HG03571 (cell line): ENCODE data around the gene CACNA1C.

Experiments
- ATAC-seq: cut with Tn5 transposase; IDR thresholded peaks from one replicate; pipeline ENCODE4 v1.9.1; 2021; ENCODE audit not compliant: unreplicated experiment

The CACNA1C gene

DNA sequence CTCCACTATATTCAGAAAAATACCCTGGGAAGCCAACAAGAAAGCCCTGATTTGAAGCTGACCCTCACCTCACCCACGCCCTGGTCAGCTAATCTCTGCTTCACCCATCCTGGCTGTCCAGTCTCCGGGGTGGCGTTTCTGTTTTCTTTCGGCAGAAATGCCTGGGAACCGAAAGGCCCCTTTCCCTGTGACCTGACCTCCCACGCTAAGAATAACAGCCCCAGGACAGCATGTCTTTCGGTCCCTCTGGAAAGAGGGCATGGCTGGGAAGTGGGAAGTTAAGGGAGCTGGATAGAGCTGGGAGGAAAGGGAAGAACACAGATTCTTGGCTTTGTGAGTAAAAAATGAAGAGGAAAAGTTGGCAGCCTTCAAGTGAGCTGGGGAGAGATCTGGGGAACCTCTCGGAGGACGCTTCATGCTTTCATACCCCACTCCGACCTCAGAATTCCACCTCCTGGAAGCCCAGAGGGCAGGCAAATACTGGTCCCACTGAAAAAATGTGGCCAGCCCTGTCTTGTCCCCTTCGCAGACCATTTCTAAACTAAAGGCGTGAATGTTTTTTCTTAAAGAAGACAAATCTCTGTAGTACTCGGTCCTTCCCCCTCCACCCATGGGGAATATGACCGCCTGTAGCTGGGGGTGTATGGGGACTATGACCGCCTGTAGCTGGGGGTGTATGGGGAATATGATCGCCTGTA is 579.0 kb downstream of the CACNA1C start:
- ATAC-seq, result no peak

DNA sequence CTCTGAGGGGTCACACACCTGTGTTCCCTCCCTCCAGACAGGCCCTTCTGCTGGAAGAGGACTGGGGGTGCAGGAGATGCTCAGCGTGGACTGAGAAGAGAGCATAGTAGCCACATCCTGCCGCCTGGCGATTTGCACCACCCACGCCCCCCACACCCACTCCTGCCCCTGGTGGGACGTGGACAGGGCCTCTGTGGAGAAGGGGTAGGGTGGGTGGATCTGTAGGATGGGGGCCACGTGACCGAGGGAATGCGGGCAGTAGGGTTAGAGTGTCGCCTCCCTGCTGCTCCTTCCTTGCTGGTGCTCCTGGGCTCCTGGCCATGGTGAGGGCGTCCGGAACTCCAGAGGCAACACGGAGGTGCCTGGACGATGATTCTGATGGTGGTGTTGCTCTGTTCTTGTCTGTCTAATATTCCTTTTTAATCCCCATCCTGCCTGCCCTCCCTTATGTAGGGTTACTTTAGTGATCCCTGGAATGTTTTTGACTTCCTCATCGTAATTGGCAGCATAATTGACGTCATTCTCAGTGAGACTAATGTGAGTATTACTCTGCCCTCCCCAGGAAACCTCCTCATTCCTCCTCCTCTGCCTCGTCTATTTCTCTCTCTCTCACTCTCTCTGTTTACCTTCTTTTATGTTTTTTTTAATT is 580.5 kb downstream of the CACNA1C start:
- no peak for ATAC-seq

- ATAC-seq, result no peak
Observed at GRCh38 chr12:2633825-2634200, 581.0 kb downstream of the CACNA1C start.

DNA sequence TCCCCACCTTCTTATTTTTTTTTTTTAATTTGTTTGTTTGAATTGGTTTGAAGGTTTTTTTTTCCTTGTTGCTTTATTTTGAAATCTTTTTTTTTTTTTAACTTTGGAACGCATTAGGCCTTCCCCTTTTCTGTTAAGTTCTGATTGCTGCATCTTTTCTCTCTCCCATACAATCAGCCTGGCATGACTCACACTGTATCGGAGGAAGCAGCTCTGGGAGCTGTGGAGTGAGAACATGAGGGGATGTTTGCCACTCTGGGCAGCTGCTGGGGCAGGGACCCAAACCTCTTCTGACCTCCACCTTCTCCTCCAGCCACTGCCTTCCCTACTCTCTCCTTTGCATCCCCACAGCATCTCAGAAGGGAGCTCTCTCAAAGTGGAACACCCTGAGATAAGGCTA is 581.7 kb downstream of the CACNA1C start:
- no peak for ATAC-seq

DNA sequence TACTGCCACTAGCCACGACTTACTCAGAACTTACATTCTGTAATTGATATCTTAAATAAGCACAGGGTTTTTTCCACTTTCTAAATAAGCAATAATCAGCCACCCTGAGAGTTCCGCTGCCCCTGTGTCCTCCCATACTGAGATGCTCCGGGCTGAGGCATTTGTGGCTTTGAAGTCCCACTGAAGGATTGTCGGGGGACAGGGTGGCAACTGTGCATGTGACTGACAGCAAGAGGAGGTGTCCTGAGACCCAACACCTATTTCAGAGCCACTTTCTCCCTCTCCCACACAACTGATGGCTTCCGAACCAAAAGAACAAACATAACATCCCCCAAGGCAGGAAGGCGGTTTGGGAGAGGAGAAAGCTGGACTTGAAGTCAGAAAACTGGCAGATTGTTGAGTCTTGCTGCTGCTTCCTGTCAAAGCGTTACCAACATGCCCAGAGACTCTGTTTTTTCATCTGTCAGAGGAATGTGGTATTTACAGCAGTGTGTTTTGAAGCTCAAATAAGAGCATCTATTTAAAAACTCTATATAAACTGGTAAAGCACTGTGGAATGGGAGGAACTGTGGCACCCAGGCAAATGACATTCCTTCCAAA is 584.1 kb downstream of the CACNA1C start:
- ATAC-seq, result no peak

DNA sequence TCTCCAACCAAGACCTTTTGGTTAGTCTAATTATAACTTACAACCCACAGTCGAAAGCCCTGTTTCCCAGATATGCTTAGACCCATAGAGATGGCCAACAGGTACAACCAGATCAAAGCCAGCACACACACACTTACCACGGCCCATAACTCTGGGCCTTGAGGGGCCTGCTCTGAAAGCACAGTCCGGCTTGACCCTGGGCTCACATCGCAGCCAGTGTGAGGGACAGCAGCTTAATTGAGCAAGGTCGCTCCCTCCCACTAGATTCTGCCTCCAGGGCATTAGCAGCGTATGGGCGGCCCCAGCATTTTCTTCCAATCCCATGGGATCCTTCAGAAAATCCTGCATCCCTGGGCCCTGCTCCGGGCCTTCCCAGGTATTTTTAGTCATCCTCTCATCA is 584.6 kb downstream of the CACNA1C start:
- no peak for ATAC-seq

- no peak for ATAC-seq
Observed at GRCh38 chr12:2638273-2639019, 585.7 kb downstream of the CACNA1C start.

- no peak for ATAC-seq
Observed at GRCh38 chr12:2639020-2639298, 586.2 kb downstream of the CACNA1C start.

GRCh38 chr12:2640281-2640680 is 587.5 kb downstream of the CACNA1C start:
- ATAC-seq, result no peak

GRCh38 chr12:2640709-2641108 is 587.9 kb downstream of the CACNA1C start:
- no peak for ATAC-seq

GRCh38 chr12:2641207-2641606 is 588.4 kb downstream of the CACNA1C start:
- no peak for ATAC-seq

DNA sequence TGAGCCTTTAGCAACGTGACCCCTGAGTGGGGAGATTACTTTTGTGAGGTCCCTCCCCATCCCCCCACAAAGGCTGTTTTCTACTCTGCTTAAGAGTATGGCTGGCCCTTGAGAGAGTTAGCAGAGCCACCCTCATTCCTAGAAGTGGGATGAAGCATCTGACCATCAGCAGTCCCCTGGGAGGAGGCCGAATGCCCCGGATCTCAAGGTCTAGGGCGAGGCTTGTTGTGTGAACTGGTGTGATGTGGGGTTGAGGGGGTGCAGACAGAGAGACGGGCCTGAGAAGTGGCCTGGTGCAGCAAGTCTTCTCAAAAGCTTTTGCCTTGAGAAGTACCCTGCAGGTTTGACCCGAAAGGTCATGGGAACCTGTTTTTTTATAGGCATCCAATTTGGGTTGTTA is 589.0 kb downstream of the CACNA1C start:
- ATAC-seq, result no peak

- ATAC-seq, result no peak
Observed at GRCh38 chr12:2642176-2642892, 589.5 kb downstream of the CACNA1C start.

GRCh38 chr12:2642896-2643425 is 590.2 kb downstream of the CACNA1C start:
- no peak for ATAC-seq

DNA sequence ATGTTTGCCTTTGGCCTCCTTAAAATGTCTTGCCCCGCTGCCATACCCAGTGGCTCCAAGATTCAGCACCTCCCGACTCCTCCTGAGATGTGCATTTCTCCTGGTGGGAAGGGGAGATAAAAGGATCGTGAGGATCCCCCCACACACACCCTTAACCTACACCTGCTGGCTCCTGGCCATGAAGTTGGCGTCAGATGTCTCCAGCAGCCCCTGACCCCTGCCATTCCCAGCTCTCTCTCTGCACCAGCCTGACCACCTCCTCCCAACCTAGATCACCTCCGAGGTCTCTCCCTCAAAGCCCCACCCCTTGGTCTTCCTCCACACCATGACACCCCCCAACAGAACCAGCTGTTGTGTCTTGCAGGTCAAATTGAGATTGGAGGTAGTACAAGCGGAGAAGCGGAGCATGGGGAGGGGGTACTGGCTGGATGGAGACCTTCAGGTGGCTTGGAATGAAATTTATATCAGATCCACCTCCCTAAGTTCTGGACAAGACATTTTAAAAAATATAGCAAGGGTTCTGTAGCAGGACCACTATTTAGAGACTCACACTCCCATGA is 590.9 kb downstream of the CACNA1C start:
- ATAC-seq, result no peak

- no peak for ATAC-seq
Observed at GRCh38 chr12:2644683-2645405, 592.1 kb downstream of the CACNA1C start.

- no peak for ATAC-seq
Observed at GRCh38 chr12:2645460-2645859, 592.7 kb downstream of the CACNA1C start.

DNA sequence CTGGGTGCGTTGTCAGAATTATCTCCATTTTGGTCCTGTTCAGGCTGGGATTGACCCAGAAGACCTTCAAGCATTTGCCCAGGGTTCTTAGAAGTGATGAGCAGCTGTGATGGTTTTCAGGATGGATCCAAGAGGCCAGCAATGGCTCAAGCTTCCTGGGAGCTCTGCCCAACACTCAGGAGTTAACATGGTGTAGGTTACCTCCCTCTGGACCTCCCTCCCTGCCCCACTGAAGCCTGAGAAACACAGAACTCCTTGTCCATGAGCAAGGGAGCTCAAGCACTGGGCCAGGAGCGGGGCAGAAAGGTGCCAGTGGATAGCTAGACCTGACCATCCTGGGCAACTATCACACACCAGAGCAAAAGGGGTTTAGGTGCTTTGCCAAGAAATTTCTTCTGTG is 593.6 kb downstream of the CACNA1C start:
- ATAC-seq, result no peak

DNA sequence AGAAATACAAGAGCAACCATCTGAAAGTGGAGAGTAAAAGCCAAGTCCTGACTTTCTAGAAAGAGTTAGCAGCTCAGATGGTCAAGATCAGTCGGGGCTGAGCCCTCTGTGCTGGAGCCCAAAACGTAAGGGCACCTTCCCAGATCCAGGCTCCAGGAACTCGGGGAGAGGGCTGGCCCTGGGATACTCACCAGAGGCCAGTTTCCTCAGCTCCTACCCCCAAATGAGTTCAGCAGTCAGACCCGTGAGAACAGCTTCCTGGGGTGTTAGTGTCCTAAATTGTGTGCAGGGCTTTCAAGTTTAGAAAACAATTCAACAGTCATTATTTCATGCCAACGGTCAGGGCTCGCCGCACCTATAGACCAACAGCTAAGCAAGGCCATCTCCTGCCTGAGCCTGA is 594.4 kb downstream of the CACNA1C start:
- no peak for ATAC-seq

DNA sequence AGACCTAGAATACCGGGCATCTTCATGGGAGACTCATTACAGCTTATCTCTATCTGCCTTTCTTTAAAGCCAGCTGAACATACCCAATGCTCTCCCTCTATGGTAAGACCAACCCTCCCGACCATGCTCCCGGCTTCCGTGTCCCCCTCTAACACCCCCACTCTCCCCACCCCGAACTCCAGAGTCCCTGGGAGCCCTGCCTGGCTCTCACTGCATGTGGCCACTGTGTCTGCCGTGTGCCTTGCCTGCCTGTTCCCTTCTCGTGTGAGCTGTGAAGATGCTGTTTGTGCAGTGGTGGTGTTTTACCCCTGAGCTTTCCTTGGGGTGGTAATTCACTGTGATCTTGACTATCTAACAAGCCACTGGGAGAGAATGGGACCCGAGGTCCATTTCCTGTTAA is 595.6 kb downstream of the CACNA1C start:
- ATAC-seq, result no peak
